Globus pallidus (tissue), 1 donor: ENCODE measurements around the gene SPECC1.
"Not testable (repeated sequence)": the region's sequence is repeated elsewhere in the genome, so short reads cannot be mapped to it uniquely, and the experiment has no call there.

Source experiments
- DNase-seq: peaks from one replicate; pipeline ENCODE4 v3.0.0-alpha.2; 2015; ENCODE audit warnings: low spot score

The SPECC1 gene

GRCh38 chr17:20009302-20010098, at the start of gene SPECC1:
Gene SPECC1 (plus strand): TSS chr17:20009359. CDS start chr17:20096652, 87,293 bp downstream.
- DNase-seq = peak; percentile 22

GRCh38 chr17:19962954-19963353, 46.2 kb upstream of the SPECC1 start:
- DNase-seq = not testable (repeated sequence)

- DNase-seq = no peak
Observed at GRCh38 chr17:19973156-19973555, 36.0 kb upstream of the SPECC1 start.

GRCh38 chr17:19975601-19976000, 33.6 kb upstream of the SPECC1 start:
- no peak for DNase-seq

- peak; percentile 91 for DNase-seq
Observed at GRCh38 chr17:19977293-19978208, 31.6 kb upstream of the SPECC1 start, which contains the start of gene AKAP10. Gene AKAP10 (minus strand): TSS chr17:19977828. CDS start chr17:19977679, 149 bp downstream.

- no peak for DNase-seq
Observed at GRCh38 chr17:19978209-19978802, 30.9 kb upstream of the SPECC1 start.

GRCh38 chr17:19978805-19979211, 30.4 kb upstream of the SPECC1 start:
- no peak for DNase-seq

- no peak for DNase-seq
Observed at GRCh38 chr17:19979917-19980770, 29.0 kb upstream of the SPECC1 start.

GRCh38 chr17:19986941-19987861, 22.0 kb upstream of the SPECC1 start:
- no peak for DNase-seq

- DNase-seq = no peak
Observed at GRCh38 chr17:19987897-19988296, 21.3 kb upstream of the SPECC1 start.

GRCh38 chr17:19991252-19991885, 17.8 kb upstream of the SPECC1 start:
- DNase-seq = no peak

GRCh38 chr17:19992803-19993713, 16.1 kb upstream of the SPECC1 start:
- peak; percentile 92 for DNase-seq

GRCh38 chr17:19996086-19996485, 13.1 kb upstream of the SPECC1 start:
- DNase-seq = no peak

GRCh38 chr17:19996502-19996901, 12.7 kb upstream of the SPECC1 start:
- no peak for DNase-seq

- no peak for DNase-seq
Observed at GRCh38 chr17:20008242-20009051, 712 bp upstream of the SPECC1 start.

GRCh38 chr17:20009052-20009301, 182 bp upstream of the SPECC1 start:
- peak; percentile 73 for DNase-seq

- DNase-seq = peak; percentile 87
Observed at GRCh38 chr17:20010099-20010863, 1.1 kb downstream of the SPECC1 start.
